A549 (cell line): ENCODE results near the gene SAMD4B. TPM values are rescaled to one million over a fixed set of nuclear protein-coding genes. Genes with fewer than 3 reads are reported as not detected.
A peak's percentile ranks its signal among the peaks of the same experiment; 100 is the strongest.

ENCODE experiments used
- CBX8 ChIP-seq: fragments of 200-600 bp; sonication (generic); IDR thresholded peaks from 2 replicates; pipeline ENCODE4 v1.6.1; 2016
- CHD2 ChIP-seq: fragments of 150-350 bp; IDR thresholded peaks from 2 replicates; pipeline ENCODE4 v1.6.1; 2014; ENCODE audit warnings: low read length; ENCODE audit not compliant: partially characterized antibody
- EHF ChIP-seq: fragments of 250-450 bp; sonication (Bioruptor Pico); IDR thresholded peaks from 2 replicates; pipeline ENCODE4 v1.5.0; 2020; ENCODE audit warnings: mild to moderate bottlenecking
- EHMT2 ChIP-seq: fragments of 200-600 bp; sonication (generic); IDR thresholded peaks from 2 replicates; pipeline ENCODE4 v1.6.1; 2016; ENCODE audit warnings: antibody characterized with exemption, low read depth, mild to moderate bottlenecking, moderate library complexity
- FOSB ChIP-seq: fragments of 250-450 bp; sonication (Bioruptor Pico); IDR thresholded peaks from 2 replicates; pipeline ENCODE4 v1.5.0; 2020; ENCODE audit warnings: mild to moderate bottlenecking, moderate library complexity
- FOSL2 ChIP-seq, 2 experiments: fragments of 450-650 bp in 1 of 2; fragments of >200 bp in 1 of 2; sonication (Bioruptor Twin) in 1 of 2; formaldehyde crosslinking; IDR thresholded peaks; 2 replicates each; pipeline versions ENCODE4 v1.5.0 to v1.6.1; 2016 to 2020; ENCODE audit warnings: mild to moderate bottlenecking in 1 of 2, moderate library complexity in 1 of 2
- FOXS1 ChIP-seq: fragments of 250-450 bp; sonication (Bioruptor Pico); IDR thresholded peaks from 2 replicates; pipeline ENCODE4 v1.5.0; 2020; ENCODE audit warnings: mild to moderate bottlenecking, moderate library complexity
- JUN ChIP-seq, 2 experiments: fragments of >200 bp; sonication (Bioruptor Twin); formaldehyde crosslinking; IDR thresholded peaks; 2 replicates in 1 of 2; 3 replicates in 1 of 2; pipeline ENCODE4 v1.6.1; 2016 to 2017
- KDM1A ChIP-seq: fragments of 200-600 bp; sonication (generic); IDR thresholded peaks from 2 replicates; pipeline ENCODE4 v1.6.1; 2016; ENCODE audit warnings: low read depth, mild to moderate bottlenecking
- MYC ChIP-seq: IDR thresholded peaks from 2 replicates; pipeline ENCODE4 v1.6.1; 2012; ENCODE audit warnings: mild to moderate bottlenecking, inconsistent platforms, low read length, improper control_type of control experiment, borderline replicate concordance
- NR3C1 ChIP-seq: fragments of >200 bp; sonication (Bioruptor Twin); formaldehyde crosslinking; IDR thresholded peaks from 3 replicates; pipeline ENCODE4 v1.6.1; 2017
- PHF8 ChIP-seq: fragments of 200-600 bp; sonication (generic); IDR thresholded peaks from 2 replicates; pipeline ENCODE4 v1.6.1; 2016; ENCODE audit warnings: low read depth, mild to moderate bottlenecking, antibody characterized with exemption, moderate library complexity, borderline replicate concordance
- POLR2A ChIP-seq: IDR thresholded peaks from 2 replicates; pipeline ENCODE4 v1.6.1; 2012; ENCODE audit warnings: mild to moderate bottlenecking, low read length
- RARB ChIP-seq: fragments of 250-450 bp; sonication (Bioruptor Pico); IDR thresholded peaks from 2 replicates; pipeline ENCODE4 v1.8.0; 2021; ENCODE audit warnings: mild to moderate bottlenecking, moderate library complexity
- RCOR1 ChIP-seq: fragments of 150-350 bp; IDR thresholded peaks from 2 replicates; pipeline ENCODE4 v1.6.1; 2014; ENCODE audit warnings: antibody characterized with exemption, low read length, low read depth
- TP53 ChIP-seq: fragments of 250-450 bp; sonication (Bioruptor Pico); IDR thresholded peaks from 2 replicates; pipeline ENCODE4 v1.5.0; 2021; ENCODE audit warnings: mild to moderate bottlenecking, moderate library complexity
- ZC3H11A ChIP-seq: fragments of 450-650 bp; IDR thresholded peaks from 2 replicates; pipeline ENCODE4 v1.6.1; 2014; ENCODE audit warnings: antibody characterized with exemption, mild to moderate bottlenecking
- polyA plus RNA-seq, 4 experiments: library from polyadenylated mRNA; depleted of rRNA in 3 of 4; stranded (reverse); fragments of >200 nt; fragmentation: RNase III in 1 of 4; extraction: RNeasy Plus Mini Kit Qiagen cat#74134 plus additional on column Dnase treatment in 1 of 4; gene quantifications; 2 replicates in 3 of 4; 3 replicates in 1 of 4; pipeline ENCODE4 v1.2.3, GENCODE V29; 2011 to 2017
- TF ChIP-seq, protein P1 (sequence below): fragments of 450-650 bp; IDR thresholded peaks from 2 replicates; pipeline ENCODE4 v1.6.1; 2014; ENCODE audit warnings: antibody characterized with exemption
- TF ChIP-seq, protein P2 (sequence below): fragments of 200-600 bp; sonication (generic); IDR thresholded peaks from 2 replicates; pipeline ENCODE4 v1.6.1; 2016; ENCODE audit warnings: antibody characterized with exemption, mild to moderate bottlenecking, moderate library complexity
- TF ChIP-seq, protein P3 (sequence below): fragments of >200 bp; sonication (Bioruptor Twin); formaldehyde crosslinking; IDR thresholded peaks from 3 replicates; pipeline ENCODE4 v1.6.1; 2016
- TF ChIP-seq, protein P4 (sequence below): IDR thresholded peaks from 2 replicates; pipeline ENCODE4 v1.6.1; 2012
- TF ChIP-seq, protein P5 (sequence below): IDR thresholded peaks from 2 replicates; pipeline ENCODE4 v1.6.1; 2012; ENCODE audit warnings: low read depth, borderline replicate concordance

SAMD4B gene
- polyA plus RNA-seq, 2 of the 4 experiments (the other 2 are of a cell fraction): 82.1 to 118 TPM

DNA sequence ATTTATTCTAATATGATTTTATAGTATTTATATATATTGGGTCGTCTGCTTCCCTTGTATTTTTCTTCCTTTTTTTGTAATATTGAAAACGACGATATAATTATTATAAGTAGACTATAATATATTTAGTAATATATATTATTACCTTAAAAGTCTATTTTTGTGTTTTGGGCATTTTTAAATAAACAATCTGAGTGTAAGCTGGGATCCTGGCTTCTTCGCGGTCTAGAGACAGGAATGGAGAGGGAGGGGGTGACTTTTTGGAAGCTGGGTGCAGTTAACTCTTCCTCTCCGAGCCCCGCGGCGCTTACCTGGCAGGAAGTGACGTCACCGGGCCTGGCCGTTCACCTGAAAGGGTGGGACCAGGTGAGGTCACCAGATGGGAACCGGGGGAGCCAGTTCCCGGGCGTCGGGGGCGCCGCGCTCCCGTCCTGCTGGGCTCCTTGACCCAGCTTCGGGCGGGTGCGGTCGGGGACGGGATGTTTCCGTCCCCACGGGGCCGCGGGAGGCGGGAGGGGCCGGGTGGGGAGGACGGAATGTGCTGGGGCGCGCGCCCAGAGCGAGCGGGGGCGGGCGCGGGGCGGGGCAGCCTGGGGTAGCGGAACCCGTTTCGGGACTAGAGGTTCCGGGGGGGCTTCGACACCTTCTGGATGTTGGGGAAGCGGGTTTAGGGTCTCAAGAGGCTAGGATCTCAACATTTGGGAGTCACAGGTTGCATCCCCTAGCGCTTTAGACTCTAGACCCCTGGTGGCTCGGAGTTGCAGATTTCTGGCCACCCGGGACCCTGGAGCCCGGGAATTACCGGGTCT lies 67.2 kb downstream of the SAMD4B start (continued):
- TF ChIP-seq, protein P1, sequence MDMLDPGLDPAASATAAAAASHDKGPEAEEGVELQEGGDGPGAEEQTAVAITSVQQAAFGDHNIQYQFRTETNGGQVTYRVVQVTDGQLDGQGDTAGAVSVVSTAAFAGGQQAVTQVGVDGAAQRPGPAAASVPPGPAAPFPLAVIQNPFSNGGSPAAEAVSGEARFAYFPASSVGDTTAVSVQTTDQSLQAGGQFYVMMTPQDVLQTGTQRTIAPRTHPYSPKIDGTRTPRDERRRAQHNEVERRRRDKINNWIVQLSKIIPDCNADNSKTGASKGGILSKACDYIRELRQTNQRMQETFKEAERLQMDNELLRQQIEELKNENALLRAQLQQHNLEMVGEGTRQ: no peak
- TF ChIP-seq RCOR1 (no peak), JUN (IDR thresholded peaks at IDR 0.05) (peak; percentile 98), POLR2A (peak; percentile 55), KDM1A (no peak), CHD2 (no peak), EHMT2 (no peak), TP53 (CRISPR knock-in tag) (no peak; the same call in 1 of the 2 replicates), EHF (CRISPR knock-in tag) (no peak; the same call in 1 of the 2 replicates), RARB (CRISPR knock-in tag) (peak; percentile 86), PHF8 (no peak), FOSL2 (IDR thresholded peaks at IDR 0.05) (no peak), FOSL2 (CRISPR knock-in tag; IDR thresholded peaks at IDR 0.05) (peak; percentile 93), ZC3H11A (no peak), MYC (no peak), NR3C1 (no peak; the same call in 2 of the 3 replicates), FOSB (CRISPR knock-in tag) (peak; percentile 95), FOXS1 (CRISPR knock-in tag) (0 out of 2 replicates have a peak, but pooled peaks have one; percentile 10), CBX8 (no peak)
- TF ChIP-seq, protein P2, sequence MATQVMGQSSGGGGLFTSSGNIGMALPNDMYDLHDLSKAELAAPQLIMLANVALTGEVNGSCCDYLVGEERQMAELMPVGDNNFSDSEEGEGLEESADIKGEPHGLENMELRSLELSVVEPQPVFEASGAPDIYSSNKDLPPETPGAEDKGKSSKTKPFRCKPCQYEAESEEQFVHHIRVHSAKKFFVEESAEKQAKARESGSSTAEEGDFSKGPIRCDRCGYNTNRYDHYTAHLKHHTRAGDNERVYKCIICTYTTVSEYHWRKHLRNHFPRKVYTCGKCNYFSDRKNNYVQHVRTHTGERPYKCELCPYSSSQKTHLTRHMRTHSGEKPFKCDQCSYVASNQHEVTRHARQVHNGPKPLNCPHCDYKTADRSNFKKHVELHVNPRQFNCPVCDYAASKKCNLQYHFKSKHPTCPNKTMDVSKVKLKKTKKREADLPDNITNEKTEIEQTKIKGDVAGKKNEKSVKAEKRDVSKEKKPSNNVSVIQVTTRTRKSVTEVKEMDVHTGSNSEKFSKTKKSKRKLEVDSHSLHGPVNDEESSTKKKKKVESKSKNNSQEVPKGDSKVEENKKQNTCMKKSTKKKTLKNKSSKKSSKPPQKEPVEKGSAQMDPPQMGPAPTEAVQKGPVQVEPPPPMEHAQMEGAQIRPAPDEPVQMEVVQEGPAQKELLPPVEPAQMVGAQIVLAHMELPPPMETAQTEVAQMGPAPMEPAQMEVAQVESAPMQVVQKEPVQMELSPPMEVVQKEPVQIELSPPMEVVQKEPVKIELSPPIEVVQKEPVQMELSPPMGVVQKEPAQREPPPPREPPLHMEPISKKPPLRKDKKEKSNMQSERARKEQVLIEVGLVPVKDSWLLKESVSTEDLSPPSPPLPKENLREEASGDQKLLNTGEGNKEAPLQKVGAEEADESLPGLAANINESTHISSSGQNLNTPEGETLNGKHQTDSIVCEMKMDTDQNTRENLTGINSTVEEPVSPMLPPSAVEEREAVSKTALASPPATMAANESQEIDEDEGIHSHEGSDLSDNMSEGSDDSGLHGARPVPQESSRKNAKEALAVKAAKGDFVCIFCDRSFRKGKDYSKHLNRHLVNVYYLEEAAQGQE: no peak; the same call in none of the 2 replicates
- TF ChIP-seq, protein P3, sequence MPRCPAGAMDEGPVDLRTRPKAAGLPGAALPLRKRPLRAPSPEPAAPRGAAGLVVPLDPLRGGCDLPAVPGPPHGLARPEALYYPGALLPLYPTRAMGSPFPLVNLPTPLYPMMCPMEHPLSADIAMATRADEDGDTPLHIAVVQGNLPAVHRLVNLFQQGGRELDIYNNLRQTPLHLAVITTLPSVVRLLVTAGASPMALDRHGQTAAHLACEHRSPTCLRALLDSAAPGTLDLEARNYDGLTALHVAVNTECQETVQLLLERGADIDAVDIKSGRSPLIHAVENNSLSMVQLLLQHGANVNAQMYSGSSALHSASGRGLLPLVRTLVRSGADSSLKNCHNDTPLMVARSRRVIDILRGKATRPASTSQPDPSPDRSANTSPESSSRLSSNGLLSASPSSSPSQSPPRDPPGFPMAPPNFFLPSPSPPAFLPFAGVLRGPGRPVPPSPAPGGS: peak; percentile 88
- TF ChIP-seq, protein P4, sequence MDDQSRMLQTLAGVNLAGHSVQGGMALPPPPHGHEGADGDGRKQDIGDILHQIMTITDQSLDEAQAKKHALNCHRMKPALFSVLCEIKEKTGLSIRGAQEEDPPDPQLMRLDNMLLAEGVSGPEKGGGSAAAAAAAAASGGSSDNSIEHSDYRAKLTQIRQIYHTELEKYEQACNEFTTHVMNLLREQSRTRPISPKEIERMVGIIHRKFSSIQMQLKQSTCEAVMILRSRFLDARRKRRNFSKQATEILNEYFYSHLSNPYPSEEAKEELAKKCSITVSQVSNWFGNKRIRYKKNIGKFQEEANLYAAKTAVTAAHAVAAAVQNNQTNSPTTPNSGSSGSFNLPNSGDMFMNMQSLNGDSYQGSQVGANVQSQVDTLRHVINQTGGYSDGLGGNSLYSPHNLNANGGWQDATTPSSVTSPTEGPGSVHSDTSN: peak; percentile 77
- TF ChIP-seq, protein P5, sequence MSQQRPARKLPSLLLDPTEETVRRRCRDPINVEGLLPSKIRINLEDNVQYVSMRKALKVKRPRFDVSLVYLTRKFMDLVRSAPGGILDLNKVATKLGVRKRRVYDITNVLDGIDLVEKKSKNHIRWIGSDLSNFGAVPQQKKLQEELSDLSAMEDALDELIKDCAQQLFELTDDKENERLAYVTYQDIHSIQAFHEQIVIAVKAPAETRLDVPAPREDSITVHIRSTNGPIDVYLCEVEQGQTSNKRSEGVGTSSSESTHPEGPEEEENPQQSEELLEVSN: no peak
